Common myeloid progenitor, CD34-positive (primary cell): ENCODE results near the gene CRISPLD2.

Source experiments
- CTCF ChIA-PET: fragments of 350-600 bp; sonication (Branson Sonifier 250); formaldehyde crosslinking; loops from one replicate; lab custom pipeline; 2021; ENCODE audit warnings: antibody characterized with exemption; lab: Charles Lee
- POLR2A ChIA-PET: fragments of 350-600 bp; sonication (Branson Sonifier 250); formaldehyde crosslinking; loops from one replicate; lab custom pipeline; 2021; ENCODE audit warnings: antibody characterized with exemption; lab: Charles Lee
- DNase-seq, 3 donors: peaks; one replicate each; pipeline versions ENCODE4 v3.0.0 to v3.0.0-alpha.2; 2013
- H3K27ac ChIP-seq, 2 experiments: 1 replicate in 1 of 2; 2 replicates in 1 of 2; pipeline ENCODE4 v1.7.0; 2013; ENCODE audit warnings: inconsistent platforms in 2 of 2, low read length in 2 of 2, mild to moderate bottlenecking in 2 of 2, low read depth in 1 of 2, moderate library complexity in 1 of 2; ENCODE audit not compliant: severe bottlenecking in 2 of 2, insufficient read depth in 1 of 2, poor library complexity in 1 of 2
- H3K27me3 ChIP-seq, 5 experiments: replicated peaks in 2 of 5; 1 replicate in 3 of 5; 2 replicates in 2 of 5; pipeline versions ENCODE4 v1.6.1 to v1.7.0; 2013; ENCODE audit warnings: low read length in 4 of 5, mild to moderate bottlenecking in 2 of 5, moderate library complexity in 2 of 5, inconsistent platforms in 1 of 5; ENCODE audit not compliant: insufficient read depth in 5 of 5, control insufficient read depth in 4 of 5
- H3K36me3 ChIP-seq, 4 experiments: 1 replicate in 2 of 4; 2 replicates in 2 of 4; pipeline versions ENCODE4 v1.6.1 to v1.7.0; 2013; ENCODE audit warnings: low read length in 3 of 4, control low read depth in 1 of 4, mild to moderate bottlenecking in 1 of 4; ENCODE audit not compliant: control insufficient read depth in 4 of 4, insufficient read depth in 4 of 4
- H3K4me1 ChIP-seq, 4 experiments: 1 replicate in 3 of 4; 2 replicates in 1 of 4; pipeline versions ENCODE4 v1.6.1 to v1.7.1; 2013; ENCODE audit warnings: low read length in 3 of 4, mild to moderate bottlenecking in 3 of 4, control low read depth in 1 of 4, inconsistent platforms in 1 of 4, moderate library complexity in 1 of 4; ENCODE audit not compliant: control insufficient read depth in 4 of 4, insufficient read depth in 4 of 4; ENCODE audit errors: control extremely low read depth in 1 of 4
- H3K4me3 ChIP-seq, 7 experiments: 1 replicate in 4 of 7; 2 replicates in 3 of 7; pipeline versions ENCODE4 v1.5.1 to v1.7.0; 2013; ENCODE audit warnings: mild to moderate bottlenecking in 7 of 7, low read length in 6 of 7, moderate library complexity in 6 of 7, inconsistent platforms in 2 of 7, low read depth in 2 of 7, control low read depth in 1 of 7; ENCODE audit not compliant: insufficient read depth in 4 of 7, control insufficient read depth in 1 of 7; ENCODE audit errors: extremely low read depth in 1 of 7
- H3K9me3 ChIP-seq, 5 experiments: 1 replicate in 4 of 5; 2 replicates in 1 of 5; pipeline versions ENCODE4 v1.6.1 to v1.7.1; 2013; ENCODE audit warnings: low read length in 4 of 5, mild to moderate bottlenecking in 2 of 5, inconsistent platforms in 1 of 5, low read depth in 1 of 5, moderate library complexity in 1 of 5; ENCODE audit not compliant: control insufficient read depth in 4 of 5, insufficient read depth in 2 of 5; ENCODE audit errors: control extremely low read depth in 1 of 5
- WGBS: methylation state at CpG from one replicate; pipeline ENCODE4 v1.1.5; 2013; ENCODE audit not compliant: insufficient coverage; 5-methylcytosine and 5-hydroxymethylcytosine counted together

The CRISPLD2 gene

DNA sequence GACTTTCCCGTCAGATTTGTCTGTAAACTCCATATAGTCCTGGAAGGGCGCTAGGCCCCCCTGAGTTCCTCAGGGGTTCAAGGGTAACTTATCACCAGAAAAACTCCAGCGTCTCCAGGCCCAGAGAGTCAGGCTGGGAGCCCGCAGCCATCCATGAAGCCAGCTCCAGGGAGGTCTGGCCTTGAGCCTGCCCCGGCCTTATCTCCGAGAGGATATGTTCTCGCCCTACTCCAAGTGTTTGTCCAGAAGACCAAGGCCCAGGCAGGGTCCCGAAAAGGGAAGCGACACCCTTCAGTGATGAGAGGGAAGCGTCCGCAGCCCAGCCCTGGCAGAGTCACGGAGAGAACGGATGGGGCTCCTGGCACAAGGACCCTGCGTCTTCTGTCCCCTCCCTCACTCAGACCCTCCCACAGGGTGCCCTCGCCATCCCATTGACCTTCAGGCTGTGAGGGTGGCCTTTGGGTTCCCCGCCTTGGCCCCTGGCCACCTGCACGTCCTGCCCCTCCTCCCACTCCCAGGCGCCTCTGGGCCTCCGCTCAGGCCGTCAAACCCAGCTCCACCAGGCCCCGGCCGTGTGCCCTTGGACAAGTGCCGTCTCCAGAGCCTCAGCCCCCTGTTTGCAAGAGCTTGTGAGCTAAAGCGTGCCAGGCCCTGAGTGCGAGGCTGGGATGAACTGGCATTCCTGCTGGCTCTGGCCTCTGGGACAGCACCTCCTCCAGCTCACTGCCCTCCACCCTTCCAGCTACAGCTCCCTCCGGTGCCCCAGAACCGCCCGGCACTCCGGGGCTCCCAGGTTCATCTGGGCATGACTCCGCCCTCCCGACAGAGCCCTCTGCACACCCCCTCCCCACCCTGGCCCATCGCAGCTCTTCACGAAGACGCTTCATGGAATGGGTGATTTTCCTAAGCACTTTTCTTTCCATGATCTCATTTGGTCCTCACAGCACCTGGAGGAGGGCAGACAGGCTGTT lies 108.1 kb downstream of the CRISPLD2 start:
- peaks cover 0 to 18% (median 0%) of the 10 kb centered on the region in 5 experiments for H3K27me3 ChIP-seq
- H3K4me1 ChIP-seq: no peaks in the 10 kb centered on the region
- H3K27ac ChIP-seq: no peak overlapping the region
- ChIA-PET POLR2A (no interaction called here), CTCF (interaction anchor here (1.0 to 12.7 kb wide), 6 partner anchors 13 to 42 kb away, joined by 3 to 207 read pairs (median 20); no protein-coding TSS in a partner anchor)
- no peak overlapping the region for H3K4me3 ChIP-seq
- no peak for DNase-seq
- no peaks in the 10 kb centered on the region for H3K9me3 ChIP-seq
- WGBS: 89% methylated on average over 31 of the region's 34 CpGs
- no peaks in the 10 kb centered on the region for H3K36me3 ChIP-seq

DNA sequence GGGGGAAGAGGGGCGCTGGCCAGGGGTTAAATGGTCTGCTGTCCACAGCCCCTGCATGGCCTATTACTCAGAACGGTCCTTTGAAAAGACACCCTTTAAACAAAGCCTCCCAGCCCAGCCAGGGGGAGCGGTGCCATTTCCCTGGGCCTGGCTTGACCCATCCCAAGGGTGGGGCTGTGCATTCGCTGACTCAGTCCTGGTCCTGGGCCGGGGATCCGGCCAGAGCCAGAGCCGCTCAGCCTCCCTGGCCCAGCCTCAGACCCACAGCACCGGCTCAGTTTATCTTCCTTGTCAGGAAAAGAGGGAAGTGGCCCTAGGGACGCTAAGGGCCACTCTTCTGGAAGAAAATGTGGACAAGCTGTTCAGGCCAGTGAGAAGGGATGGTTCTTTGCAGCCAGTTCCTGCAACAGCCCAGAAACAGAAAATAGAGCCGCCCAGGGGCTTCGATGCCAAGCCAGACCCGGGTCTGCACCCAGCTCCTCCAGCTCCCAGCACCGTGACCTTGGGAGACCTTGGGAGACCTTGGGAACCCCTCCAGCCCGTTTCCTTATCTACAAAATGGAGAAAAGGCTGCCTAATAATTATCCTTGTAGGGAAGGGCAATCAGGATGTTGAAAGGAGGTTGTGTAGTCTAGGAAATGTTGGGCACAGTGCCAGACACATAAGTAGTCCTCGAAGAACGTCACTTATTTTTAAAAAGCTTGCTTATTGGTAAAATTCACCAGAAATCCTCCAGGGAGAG lies 109.1 kb downstream of the CRISPLD2 start:
- H3K27ac ChIP-seq: no peak overlapping the region
- POLR2A ChIA-PET: interaction anchor here (0.5 kb wide), 1 partner anchor 174 kb away, joined by 3 read pairs; no protein-coding TSS in a partner anchor
- no peak for DNase-seq
- no peaks in the 10 kb centered on the region for H3K36me3 ChIP-seq
- H3K27me3 ChIP-seq: peaks cover 0 to 22% (median 0%) of the 10 kb centered on the region in 5 experiments
- H3K4me1 ChIP-seq: no peaks in the 10 kb centered on the region
- WGBS: 86% methylated on average over 10 of the region's 16 CpGs
- H3K9me3 ChIP-seq: no peaks in the 10 kb centered on the region
- no peak overlapping the region for H3K4me3 ChIP-seq
- CTCF ChIA-PET: interaction anchor here (1.0 to 12.7 kb wide), 5 partner anchors 18 to 174 kb away, joined by 3 to 207 read pairs (median 17); no protein-coding TSS in a partner anchor

DNA sequence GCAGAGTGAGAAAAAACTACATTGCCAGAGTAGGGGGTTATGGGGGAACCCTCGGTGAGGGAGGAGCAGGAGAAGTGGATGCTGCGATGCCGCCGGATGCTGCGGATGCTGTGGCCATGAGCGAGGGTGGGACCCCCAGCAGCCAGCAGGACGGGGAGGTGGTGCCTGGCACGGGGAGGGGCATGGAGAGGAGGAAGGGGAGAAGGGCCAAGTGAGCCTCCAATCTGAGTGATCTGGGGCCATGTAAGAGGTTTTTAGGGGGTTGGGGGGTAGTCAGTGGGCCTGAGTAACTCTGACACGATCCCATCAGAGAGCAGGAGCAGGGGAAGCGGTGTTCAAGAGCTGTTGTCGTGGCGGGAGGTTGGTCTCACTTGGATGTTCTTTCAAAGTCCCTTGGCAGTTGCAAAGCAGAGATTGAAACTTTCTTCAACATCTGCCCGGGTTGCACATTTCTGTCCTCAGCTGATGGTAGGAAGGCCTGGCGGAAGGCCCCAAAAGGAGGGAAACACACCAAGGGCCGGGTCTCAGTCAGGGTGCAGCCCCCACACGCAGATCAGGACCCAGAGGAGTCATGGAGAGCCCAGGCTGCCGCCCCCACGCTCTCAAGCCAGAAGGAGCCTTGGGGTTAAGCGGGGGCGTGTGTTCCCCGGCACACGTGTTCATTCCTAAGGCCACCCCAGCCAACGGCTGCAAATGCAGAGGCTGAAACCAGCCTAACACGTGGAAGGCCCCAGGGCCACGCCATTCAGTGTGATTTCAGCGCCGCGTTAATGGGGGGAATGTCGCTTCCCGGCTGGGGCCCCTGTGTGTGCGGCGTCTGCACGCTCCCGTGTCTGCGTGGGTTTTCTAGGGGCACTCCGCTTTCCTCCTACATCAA lies 109.9 kb downstream of the CRISPLD2 start:
- 91% methylated on average over 27 of the region's 36 CpGs for WGBS
- ChIA-PET CTCF (interaction anchor here (1.2 to 12.7 kb wide), 3 partner anchors 23 to 175 kb away, joined by 5 to 207 read pairs (median 121); no protein-coding TSS in a partner anchor), POLR2A (interaction anchor here (0.5 kb wide), 1 partner anchor 175 kb away, joined by 3 read pairs; no protein-coding TSS in a partner anchor)
- Histone ChIP-seq H3K27ac (no peak overlapping the region), H3K27me3 (peaks cover 0 to 23% (median 0%) of the 10 kb centered on the region in 5 experiments), H3K9me3 (no peaks in the 10 kb centered on the region), H3K4me3 (no peak overlapping the region), H3K36me3 (no peaks in the 10 kb centered on the region), H3K4me1 (no peaks in the 10 kb centered on the region)
- no peak for DNase-seq

DNA sequence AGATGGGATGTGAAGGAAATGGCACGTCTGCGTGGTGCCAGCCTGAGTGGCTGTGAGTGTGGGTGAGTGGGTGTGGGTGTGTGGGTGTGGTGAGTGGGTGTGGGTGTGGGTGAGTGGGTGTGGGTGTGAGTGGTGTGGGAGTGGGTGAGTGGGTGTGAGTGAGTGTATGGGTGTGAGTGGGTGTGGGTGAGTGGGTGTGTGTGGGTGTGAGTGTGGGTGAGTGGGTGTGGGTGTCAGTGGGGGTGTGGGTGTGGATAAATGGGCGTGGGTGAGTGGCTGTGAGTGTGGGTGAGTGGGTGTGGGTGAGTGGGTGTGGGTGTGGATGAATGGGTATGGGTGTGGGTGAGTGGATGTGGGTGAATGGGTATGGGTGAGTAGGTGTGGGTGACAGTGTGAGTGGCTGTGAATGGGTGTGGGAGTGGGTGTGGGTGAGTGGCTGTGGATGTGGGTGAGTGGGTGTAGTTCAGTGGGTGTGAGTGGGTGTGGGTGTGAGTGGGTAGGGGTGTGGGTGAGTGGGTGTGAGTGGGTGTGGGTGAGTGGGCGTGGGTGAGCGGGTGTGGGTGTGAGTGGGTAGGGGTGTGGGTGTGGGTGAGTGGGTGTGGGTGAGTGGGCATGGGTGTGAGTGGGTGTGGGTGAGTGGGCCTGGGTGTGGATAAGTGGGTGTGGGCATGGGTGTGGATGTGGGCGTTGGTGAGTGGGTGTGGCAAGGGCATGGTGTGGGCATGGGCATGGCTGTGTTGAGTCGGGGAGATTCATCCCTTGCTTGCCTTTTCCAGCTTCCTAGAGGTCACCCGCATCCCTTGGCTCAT lies 110.7 kb downstream of the CRISPLD2 start:
- peaks cover 0 to 22% (median 0%) of the 10 kb centered on the region in 5 experiments for H3K27me3 ChIP-seq
- no peaks in the 10 kb centered on the region for H3K4me1 ChIP-seq
- CTCF ChIA-PET: interaction anchor here (1.1 to 9.5 kb wide), 6 partner anchors 7 to 69 kb away, joined by 3 to 121 read pairs (median 16); no protein-coding TSS in a partner anchor
- H3K36me3 ChIP-seq: no peaks in the 10 kb centered on the region
- no peak for DNase-seq
- POLR2A ChIA-PET: no interaction called here
- no peaks in the 10 kb centered on the region for H3K9me3 ChIP-seq
- 83% methylated on average over 4 of the region's 8 CpGs for WGBS
- no peak overlapping the region for H3K4me3 ChIP-seq
- no peak overlapping the region for H3K27ac ChIP-seq

DNA sequence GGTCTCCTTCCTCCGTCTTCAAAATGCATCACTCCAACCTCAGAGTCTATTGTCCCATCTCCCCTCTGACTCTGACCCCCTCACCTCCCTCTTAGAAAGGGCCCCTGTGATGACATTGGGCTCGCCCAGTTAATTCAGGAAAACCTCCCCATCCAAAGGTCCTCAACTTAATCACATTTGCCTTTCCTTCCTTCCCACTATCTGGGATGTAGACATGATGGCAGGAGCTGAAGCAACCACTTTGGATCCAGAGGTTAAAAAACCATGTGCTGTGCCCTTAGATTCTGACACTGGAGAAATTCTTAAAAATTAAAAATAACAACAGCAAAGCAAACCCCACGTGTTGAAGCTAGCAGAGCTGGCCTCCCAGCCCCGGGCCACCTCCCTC lies 111.3 kb downstream of the CRISPLD2 start:
- H3K9me3 ChIP-seq: no peaks in the 10 kb centered on the region
- H3K4me1 ChIP-seq: no peaks in the 10 kb centered on the region
- H3K27ac ChIP-seq: no peak overlapping the region
- POLR2A ChIA-PET: no interaction called here
- no peak for DNase-seq
- no peaks in the 10 kb centered on the region for H3K36me3 ChIP-seq
- CTCF ChIA-PET: interaction anchor here (0.6 to 5.8 kb wide), 7 partner anchors 8 to 176 kb away, joined by 3 to 43 read pairs (median 5); no protein-coding TSS in a partner anchor
- H3K4me3 ChIP-seq: no peak overlapping the region
- peaks cover 0 to 22% (median 0%) of the 10 kb centered on the region in 5 experiments for H3K27me3 ChIP-seq
- 92% methylated on average over 4 of the region's 4 CpGs for WGBS
